ENCODE results near the gene CEP112. TPM values are rescaled to one million over a fixed set of nuclear protein-coding genes. Genes with fewer than 3 reads are reported as not detected.

The CEP112 gene
- total and polyA plus RNA-seq, 2 of the 4 experiments (the other 2 are of a cell fraction), result 2.5 to 5.6 TPM

- no peaks in the 10 kb centered on the region for H4K20me1 ChIP-seq (ENCODE audit: insufficient read depth, low read length)
- no peak overlapping the region for H3K56ac ChIP-seq (ENCODE audit: extremely low read depth, insufficient read depth, low read length)
- no peak for ATAC-seq (ENCODE audit: low read depth)
- H2AK9ac ChIP-seq (replicated peaks; ENCODE audit: low read depth, low read length, poor library complexity), result no peak overlapping the region
- no peaks in the 10 kb centered on the region for H3K9me1 ChIP-seq (ENCODE audit: insufficient read depth, low read length)
- dilution Hi-C loops (cut with HindIII; ENCODE audit: low sequenced_read_pairs, unreplicated experiment), result no loop called here
- H4K91ac ChIP-seq (ENCODE audit: insufficient read depth, low read depth, low read length), result no peak overlapping the region
- H2BK20ac ChIP-seq (ENCODE audit: low read depth, low read length), result no peak overlapping the region; the same call in 1 of the 2 replicates
- no peaks in the 10 kb centered on the region for H3K27me3 ChIP-seq (ENCODE audit: control insufficient read depth, insufficient read depth, low read length)
- no peak overlapping the region for H2AFZ ChIP-seq (replicated peaks; ENCODE audit: low read length, poor library complexity)
- no peak overlapping the region for H3K27ac ChIP-seq (ENCODE audit: insufficient read depth, low read length)
- no peak overlapping the region for H2BK5ac ChIP-seq (ENCODE audit: low read depth, low read length, poor library complexity, severe bottlenecking)
- no peak for TF ChIP-seq USF2 (IDR thresholded peaks at IDR 0.05; ENCODE audit: low read depth, low read length)
- TF ChIP-seq POLR2A (IDR thresholded peaks at IDR 0.05; ENCODE audit: low read depth, low read length), result no peak
- no peak for TF ChIP-seq RCOR1 (IDR thresholded peaks at IDR 0.05; ENCODE audit: insufficient replicate concordance, low read length)
- TF ChIP-seq FOS (IDR thresholded peaks at IDR 0.05; ENCODE audit: low read depth, low read length), result no peak
- TF ChIP-seq BHLHE40 (IDR thresholded peaks at IDR 0.05; ENCODE audit: low read depth, low read length), result no peak
- no peak for TF ChIP-seq MAZ (IDR thresholded peaks at IDR 0.05; ENCODE audit: borderline replicate concordance, low read depth, low read length)
- TF ChIP-seq RAD21 (IDR thresholded peaks at IDR 0.05; ENCODE audit: low read length), result no peak
- TF ChIP-seq MAFK (IDR thresholded peaks at IDR 0.05; ENCODE audit: low read depth, low read length), result no peak
- TF ChIP-seq CTCF (conservative IDR thresholded peaks at IDR 0.05; ENCODE audit: low read depth, low read length), result no peak
- no peak overlapping the region for H4K8ac ChIP-seq (ENCODE audit: low read depth in 2 of 2, low read length in 2 of 2)
- peaks cover 4% of the 10 kb centered on the region; the same call in 1 of the 2 replicates for H3K4me1 ChIP-seq (ENCODE audit: control insufficient read depth, insufficient read depth, low read length)
- no peak for DNase-seq
- POLR2A ChIA-PET (ENCODE audit: unreplicated experiment), result no interaction called here
- in situ Hi-C loops (cut with MboI; ENCODE audit: low sequenced_read_pairs), result no loop called here
- no peak overlapping the region for H3K18ac ChIP-seq (ENCODE audit: low read depth, low read length)
- CTCF ChIA-PET, result no interaction called here
- no peak overlapping the region for H2AK5ac ChIP-seq (ENCODE audit: low read depth, low read length)
- no peaks in the 10 kb centered on the region for H3K79me1 ChIP-seq (ENCODE audit: low read depth in 1 of 2, low read length in 2 of 2)
- H3K9me3 ChIP-seq (ENCODE audit: control insufficient read depth, insufficient read depth, low read length), result no peaks in the 10 kb centered on the region
- H3K4me3 ChIP-seq (ENCODE audit: insufficient read depth, low read depth, low read length), result no peak overlapping the region
- intact Hi-C loops (cut with micrococcal nuclease), result no loop called here
- BruUV-seq (replicated peaks), result no TSS peak
- H3K14ac ChIP-seq (replicated peaks; ENCODE audit: low read depth, low read length), result no peak overlapping the region
- no peaks in the 10 kb centered on the region for H3K36me3 ChIP-seq (ENCODE audit: control insufficient read depth, insufficient read depth, low read length)
- H4K5ac ChIP-seq (ENCODE audit: low read depth, low read length), result no peak overlapping the region
- no peak overlapping the region for H3K9ac ChIP-seq (ENCODE audit: low read depth, low read length)
- H2BK120ac ChIP-seq (ENCODE audit: low read depth, low read length), result no peak overlapping the region
- H3K4ac ChIP-seq (ENCODE audit: low read depth, low read length), result no peak overlapping the region
- WGBS, 2 experiments (ENCODE audit: extremely low coverage in 2 of 2, insufficient read length in 1 of 2), result 100% methylated on average over 1 of the region's 1 CpG; no CpG with 5 or more reads in 1 of the 2 experiments
- no peak overlapping the region for H2BK15ac ChIP-seq (ENCODE audit: low read depth, low read length)
- no peak overlapping the region for H3K23ac ChIP-seq (ENCODE audit: low read depth, low read length)
- no peak overlapping the region for H3K4me2 ChIP-seq (ENCODE audit: low read depth, low read length)
Observed at GRCh38 chr17:65664696-65665095, 527.2 kb downstream of the CEP112 start.

All from IMR-90 (cell line).